Testis (tissue), 2 donors: Measurements from ENCODE around the gene KLHL22.

ENCODE experiments used
- CTCF ChIP-seq, 3 experiments: fragments of 450-650 bp in 2 of 3; fragments of 200-600 bp in 1 of 3; sonication (generic) in 1 of 3; IDR thresholded peaks; one replicate each; pipeline ENCODE4 v1.5.1; 2016 to 2019; ENCODE audit warnings: antibody characterized with exemption in 3 of 3, mild to moderate bottlenecking in 2 of 3, moderate library complexity in 1 of 3
- POLR2A ChIP-seq: fragments of 450-650 bp; IDR thresholded peaks from one replicate; pipeline ENCODE4 v1.6.1; 2017; ENCODE audit warnings: antibody characterized with exemption, mild to moderate bottlenecking, moderate library complexity

GRCh38 chr22:20408891-20409290 is 86.7 kb downstream of the KLHL22 start:
- TF ChIP-seq CTCF (IDR thresholded peaks at IDR 0.05) (no peak), POLR2A (no peak)
